MCF 10A (cell line): ENCODE data around the gene INPP4A. TPM values are rescaled to one million over a fixed set of nuclear protein-coding genes. Genes with fewer than 3 reads are reported as not detected.

ENCODE experiments used
- BruUV-seq: library from RNA; stranded (reverse); fragments of 400-500 nt; replicated peaks from 2 replicates; lab custom pipeline; 2021; lab: Mats Ljungman, UMichigan
- CTCF ChIA-PET: fragments of 300-600 bp; sonication (Branson Sonifier 250); formaldehyde crosslinking; extraction: SDS; loops from one replicate; lab custom pipeline; 2021; ENCODE audit warnings: antibody characterized with exemption, inconsistent platforms; lab: Yijun Ruan, JAX
- POLR2A ChIA-PET: fragments of 300-600, 350-650 bp; sonication (Branson Sonifier 250); formaldehyde crosslinking; extraction: SDS; loops from one replicate; lab custom pipeline; 2020; ENCODE audit warnings: antibody characterized with exemption, inconsistent platforms; lab: Yijun Ruan, JAX
- DNase-seq: peaks from one replicate; pipeline ENCODE4 v3.0.0-alpha.2; 2018; ENCODE audit not compliant: unreplicated experiment
- H3K27ac Mint-ChIP-seq: one replicate; pipeline ENCODE4 v1.8.0; 2022; ENCODE audit warnings: mild to moderate bottlenecking, low read depth, mixed read lengths; ENCODE audit not compliant: unreplicated experiment
- H3K27me3 Mint-ChIP-seq: one replicate; pipeline ENCODE4 v1.8.0; 2022; ENCODE audit warnings: mixed read lengths; ENCODE audit not compliant: insufficient read depth, unreplicated experiment
- H3K36me3 Mint-ChIP-seq: one replicate; pipeline ENCODE4 v1.8.0; 2022; ENCODE audit warnings: mild to moderate bottlenecking, moderate library complexity, mixed read lengths; ENCODE audit not compliant: insufficient read depth, unreplicated experiment
- H3K4me1 Mint-ChIP-seq: one replicate; pipeline ENCODE4 v1.8.0; 2022; ENCODE audit warnings: mixed read lengths; ENCODE audit not compliant: insufficient read depth, unreplicated experiment
- H3K4me3 Mint-ChIP-seq: one replicate; pipeline ENCODE4 v1.8.0; 2022; ENCODE audit warnings: mild to moderate bottlenecking, moderate library complexity, mixed read lengths; ENCODE audit not compliant: unreplicated experiment
- H3K9me3 Mint-ChIP-seq: one replicate; pipeline ENCODE4 v1.8.0; 2022; ENCODE audit warnings: mixed read lengths; ENCODE audit not compliant: unreplicated experiment
- CTCF ChIP-seq: fragments of 200-600 bp; IDR thresholded peaks from one replicate; pipeline ENCODE4 v1.8.0; 2022; ENCODE audit warnings: antibody characterized with exemption, mild to moderate bottlenecking; ENCODE audit not compliant: unreplicated experiment
- intact Hi-C: fragments of 100-400 bp; cut with micrococcal nuclease; formaldehyde crosslinking; loops from 2 replicates; pipeline ENCODE4 v1.14.1; 2022
- total RNA-seq: library from RNA; stranded (reverse); gene quantifications from 2 replicates; pipeline ENCODE4 v1.2.3, GENCODE V29; 2022

The INPP4A gene
- total RNA-seq, 1 experiment from 2014 or later: 21.5 TPM

- H3K4me3 Mint-ChIP-seq: no peak overlapping the region
- ChIA-PET CTCF (interaction anchor here (0.7 kb wide), 2 partner anchors 13 to 148 kb away, joined by 3 read pairs; no protein-coding TSS in a partner anchor), POLR2A (no interaction called here)
- H3K9me3 Mint-ChIP-seq: no peaks in the 10 kb centered on the region
- H3K36me3 Mint-ChIP-seq: no peaks in the 10 kb centered on the region
- no peaks in the 10 kb centered on the region for H3K4me1 Mint-ChIP-seq
- TF ChIP-seq CTCF: no peak
- peaks cover 65% of the 10 kb centered on the region for H3K27me3 Mint-ChIP-seq
- no TSS peak for BruUV-seq
- intact Hi-C loops: no loop called here
- no peak overlapping the region for H3K27ac Mint-ChIP-seq
- DNase-seq: no peak
Measured at GRCh38 chr2:98399140-98399539, 45.5 kb upstream of the INPP4A start.

GRCh38 chr2:98403878-98404277 is 40.8 kb upstream of the INPP4A start:
- ChIA-PET CTCF (interaction anchor here (0.6 to 2.0 kb wide), 3 partner anchors 8 to 1039 kb away, joined by 3 to 7 read pairs (median 3); no protein-coding TSS in a partner anchor), POLR2A (no interaction called here)
- Mint-ChIP-seq H3K27me3 (peaks cover 46% of the 10 kb centered on the region), H3K4me1 (no peaks in the 10 kb centered on the region), H3K36me3 (no peaks in the 10 kb centered on the region), H3K4me3 (no peak overlapping the region), H3K27ac (no peak overlapping the region), H3K9me3 (no peaks in the 10 kb centered on the region)
- DNase-seq: no peak
- BruUV-seq: no TSS peak
- no peak for TF ChIP-seq CTCF
- intact Hi-C loops: no loop called here

- intact Hi-C loops: no loop called here
- no peak for DNase-seq
- Mint-ChIP-seq H3K4me1 (no peaks in the 10 kb centered on the region), H3K27me3 (peaks cover 42% of the 10 kb centered on the region), H3K36me3 (no peaks in the 10 kb centered on the region), H3K4me3 (no peak overlapping the region), H3K27ac (no peak overlapping the region), H3K9me3 (no peaks in the 10 kb centered on the region)
- TF ChIP-seq CTCF: no peak
- no TSS peak for BruUV-seq
- POLR2A ChIA-PET: no interaction called here
- CTCF ChIA-PET: interaction anchor here (2.0 kb wide), 1 partner anchor 8 kb away, joined by 7 read pairs; no protein-coding TSS in a partner anchor
Measured at GRCh38 chr2:98404556-98405250, 40.0 kb upstream of the INPP4A start.

GRCh38 chr2:98405301-98405700 is 39.4 kb upstream of the INPP4A start:
- Mint-ChIP-seq H3K4me3 (no peak overlapping the region), H3K27ac (no peak overlapping the region), H3K27me3 (peaks cover 42% of the 10 kb centered on the region), H3K4me1 (no peaks in the 10 kb centered on the region), H3K9me3 (no peaks in the 10 kb centered on the region), H3K36me3 (no peaks in the 10 kb centered on the region)
- BruUV-seq: no TSS peak
- ChIA-PET POLR2A (no interaction called here), CTCF (no interaction called here)
- intact Hi-C loops: no loop called here
- no peak for DNase-seq
- TF ChIP-seq CTCF: no peak
